ENCODE data around the gene TNFAIP8L1. TPM values are rescaled to one million over a fixed set of nuclear protein-coding genes. Genes with fewer than 3 reads are reported as not detected.

TNFAIP8L1 gene
- polyA plus RNA-seq, 1 donor (not counting 4 experiments of a cell fraction or from before 2014, with no cell fraction given), result 4.7 TPM

DNA sequence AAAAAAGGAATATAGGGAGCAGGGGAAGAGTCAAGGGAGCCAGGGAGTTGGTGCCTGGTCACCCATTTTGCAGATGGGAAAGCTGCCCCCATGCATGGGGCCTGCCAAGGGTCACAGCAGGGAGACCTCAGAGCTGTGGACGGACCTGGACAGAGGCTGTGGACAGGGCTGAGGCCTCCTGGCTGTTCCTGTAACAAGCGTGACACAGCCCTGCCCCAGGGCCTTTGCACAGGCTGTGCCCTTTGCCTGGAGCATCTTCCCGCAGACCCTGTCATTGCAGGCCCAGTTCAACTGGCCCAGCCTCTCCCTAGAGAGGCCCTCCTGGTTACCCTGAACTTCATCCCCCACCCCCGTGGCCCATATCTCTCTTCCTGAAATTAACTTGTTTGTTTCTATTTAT is 6.4 kb downstream of the TNFAIP8L1 start:
- Histone ChIP-seq H3K4me2 (ENCODE audit: control insufficient read depth, extremely low read depth, insufficient read depth, low read depth, low read length) (no peak overlapping the region), H2AFZ (ENCODE audit: control insufficient read depth, low read length) (no peak overlapping the region), H3K27me3 (ENCODE audit: control insufficient read depth, extremely low read depth, insufficient read depth, low read length) (no peaks in the 10 kb centered on the region), H4K20me1 (ENCODE audit: control insufficient read depth, extremely low read depth, insufficient read depth, low read length) (peaks cover 3% of the 10 kb centered on the region), H3K4me1 (ENCODE audit: control insufficient read depth, extremely low read depth, insufficient read depth, low read length) (peaks cover 8% of the 10 kb centered on the region), H3K9me3 (ENCODE audit: control insufficient read depth, low read depth, low read length) (no peaks in the 10 kb centered on the region), H3K9ac (ENCODE audit: control insufficient read depth, extremely low read depth, insufficient read depth, low read length) (no peak overlapping the region), H3K36me3 (ENCODE audit: control insufficient read depth in 2 of 2, extremely low read depth in 1 of 2, insufficient read depth in 2 of 2, low read length in 2 of 2) (peaks cover 3 to 8% of the 10 kb centered on the region in 2 experiments), H3K79me2 (ENCODE audit: control insufficient read depth, insufficient read depth, low read length) (peaks cover 17% of the 10 kb centered on the region), H3K4me3 (ENCODE audit: control insufficient read depth in 2 of 3, extremely low read depth in 1 of 3, insufficient read depth in 2 of 3, low read depth in 1 of 3, low read length in 3 of 3) (no peak overlapping the region), H3K9me1 (ENCODE audit: control insufficient read depth, extremely low read depth, insufficient read depth, low read length) (no peaks in the 10 kb centered on the region), H3K27ac (ENCODE audit: control insufficient read depth, insufficient read depth, low read length) (no peak overlapping the region)
- FAIRE-seq (no peak), DNase-seq (ENCODE audit: low read depth, low spot score) (no peak)
- dilution Hi-C loops (cut with MboI; ENCODE audit: extremely low pct_ligation_motif_present, low sequenced_read_pairs), result no loop called here
- TF ChIP-seq CTCF (optimal IDR thresholded peaks at IDR 0.05 in 1 of 3, IDR thresholded peaks at IDR 0.05 in 1 of 3, conservative IDR thresholded peaks at IDR 0.05 in 1 of 3; ENCODE audit: extremely low read depth in 1 of 3, insufficient read depth in 2 of 3, low read length in 3 of 3) (no peak), EZH2 (IDR thresholded peaks at IDR 0.05; ENCODE audit: low read length) (no peak)

DNA sequence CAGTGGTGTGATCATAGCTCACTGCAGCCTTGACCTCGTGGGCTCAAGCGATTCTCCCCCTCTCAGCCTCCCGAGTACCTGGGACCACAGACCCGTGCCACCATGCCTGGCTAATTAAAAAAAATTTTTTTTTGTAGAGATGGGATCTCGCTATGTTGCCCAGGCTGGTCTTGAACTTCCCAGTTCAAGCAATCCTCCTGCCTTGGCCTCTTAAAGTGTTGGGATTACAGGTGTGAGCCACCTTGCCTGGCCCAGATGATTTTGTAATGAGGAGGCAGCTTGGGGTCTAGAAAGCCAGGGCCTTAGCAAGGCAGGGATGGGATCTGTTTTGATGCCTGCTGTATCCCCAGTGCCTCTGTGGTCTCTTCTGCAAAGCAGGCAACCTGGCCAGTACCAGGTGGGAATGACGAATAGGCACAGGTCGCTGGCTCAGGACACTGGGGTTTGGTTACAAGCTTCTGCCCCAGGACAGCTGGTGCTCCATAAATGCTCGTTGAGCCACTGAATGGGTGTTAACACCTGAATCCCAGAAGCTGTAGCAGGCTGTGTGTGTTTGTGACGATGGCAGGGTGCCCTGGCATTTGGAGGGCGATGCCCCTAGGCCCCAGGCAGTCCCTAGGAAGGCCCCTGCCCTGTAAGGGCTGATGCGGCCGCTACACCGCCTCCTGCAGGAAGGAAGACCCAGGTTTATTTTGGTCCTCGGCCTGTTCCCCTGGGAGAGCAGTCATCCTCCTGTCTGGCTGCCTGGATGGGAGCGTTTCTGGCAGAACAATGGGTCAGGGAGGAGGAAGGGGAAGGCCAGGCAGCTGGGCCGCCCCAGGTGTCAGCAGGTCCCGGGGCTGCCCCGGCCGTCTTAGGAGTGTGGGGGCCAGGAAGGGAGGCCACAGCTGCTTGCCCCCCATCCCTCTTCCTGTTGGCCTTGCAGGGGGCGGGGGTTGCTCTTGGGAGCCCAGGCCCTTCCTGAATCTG is 8.6 kb downstream of the TNFAIP8L1 start:
- dilution Hi-C loops (cut with MboI; ENCODE audit: extremely low pct_ligation_motif_present, low sequenced_read_pairs), result no loop called here
- H3K27ac ChIP-seq (ENCODE audit: control insufficient read depth, insufficient read depth, low read length), result no peak overlapping the region
- FAIRE-seq, result no peak

More for the DNA sequence above, 8.6 kb downstream of the TNFAIP8L1 start:
- Histone ChIP-seq H3K79me2 (ENCODE audit: control insufficient read depth, insufficient read depth, low read length) (peaks cover 8% of the 10 kb centered on the region), H3K9me3 (ENCODE audit: control insufficient read depth, low read depth, low read length) (no peaks in the 10 kb centered on the region), H3K4me1 (ENCODE audit: control insufficient read depth, extremely low read depth, insufficient read depth, low read length) (no peaks in the 10 kb centered on the region), H3K27me3 (ENCODE audit: control insufficient read depth, extremely low read depth, insufficient read depth, low read length) (no peaks in the 10 kb centered on the region), H3K4me3 (ENCODE audit: control insufficient read depth in 2 of 3, extremely low read depth in 1 of 3, insufficient read depth in 2 of 3, low read depth in 1 of 3, low read length in 3 of 3) (no peak overlapping the region), H3K36me3 (ENCODE audit: control insufficient read depth in 2 of 2, extremely low read depth in 1 of 2, insufficient read depth in 2 of 2, low read length in 2 of 2) (peaks cover 3 to 12% of the 10 kb centered on the region in 2 experiments), H4K20me1 (ENCODE audit: control insufficient read depth, extremely low read depth, insufficient read depth, low read length) (peaks cover 3% of the 10 kb centered on the region), H2AFZ (ENCODE audit: control insufficient read depth, low read length) (no peak overlapping the region), H3K4me2 (ENCODE audit: control insufficient read depth, extremely low read depth, insufficient read depth, low read depth, low read length) (no peak overlapping the region), H3K9me1 (ENCODE audit: control insufficient read depth, extremely low read depth, insufficient read depth, low read length) (no peaks in the 10 kb centered on the region), H3K9ac (ENCODE audit: control insufficient read depth, extremely low read depth, insufficient read depth, low read length) (no peak overlapping the region)
- DNase-seq (ENCODE audit: low read depth, low spot score), result no peak
- TF ChIP-seq EZH2 (IDR thresholded peaks at IDR 0.05; ENCODE audit: low read length) (no peak), CTCF (optimal IDR thresholded peaks at IDR 0.05 in 1 of 3, IDR thresholded peaks at IDR 0.05 in 1 of 3, conservative IDR thresholded peaks at IDR 0.05 in 1 of 3; ENCODE audit: extremely low read depth in 1 of 3, insufficient read depth in 2 of 3, low read length in 3 of 3) (no peak)

All from keratinocyte (primary cell).